ENCODE data around the gene IMMP1L.

DNA sequence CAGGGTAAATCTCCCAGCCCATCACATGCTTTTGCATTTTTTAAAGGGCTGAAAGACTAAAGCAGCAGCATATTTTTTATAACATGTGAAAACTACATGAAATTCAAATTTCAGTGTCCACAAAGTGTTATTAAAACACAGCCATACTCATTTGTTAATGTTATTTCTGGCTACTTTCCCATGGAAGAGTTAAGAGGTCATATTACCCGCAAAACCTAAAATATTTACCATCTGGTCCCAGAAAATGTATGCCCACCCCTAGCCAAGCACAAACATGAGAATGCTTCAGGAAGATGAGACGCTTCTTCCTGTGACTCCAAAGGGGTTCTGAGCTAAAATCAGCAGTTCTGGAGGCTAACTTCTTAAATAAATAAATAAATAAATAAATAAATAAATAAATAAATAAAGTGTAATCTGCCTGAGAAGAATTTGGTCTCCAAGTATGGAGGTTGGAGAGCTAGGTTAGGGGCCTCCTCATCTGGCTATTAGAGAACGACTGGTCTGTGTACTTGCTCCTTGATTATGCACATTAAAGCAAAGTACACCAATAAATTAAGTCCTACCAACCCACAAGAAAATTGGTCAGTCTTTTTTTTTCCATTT is 9.7 kb downstream of the IMMP1L start:
- TF ChIP-seq POLR2A (IDR thresholded peaks at IDR 0.05; ENCODE audit: low read depth, low read length): no peak
- no peak for TF ChIP-seq ESRRA (IDR thresholded peaks at IDR 0.05; ENCODE audit: low read length)
- TF ChIP-seq TCF12 (IDR thresholded peaks at IDR 0.05; ENCODE audit: low read depth, low read length): no peak
- TF ChIP-seq KAT2A (conservative IDR thresholded peaks at IDR 0.05; ENCODE audit: control insufficient read depth, low read depth, low read length): no peak
- no peak for TF ChIP-seq HDAC2 (IDR thresholded peaks at IDR 0.05)
- no peak for TF ChIP-seq SMC3 (IDR thresholded peaks at IDR 0.05; ENCODE audit: borderline replicate concordance, low read length)
- no peak for TF ChIP-seq SIX5 (IDR thresholded peaks at IDR 0.05; ENCODE audit: low read depth, low read length, severe bottlenecking)

All from GM12878 (cell line).